SU-DHL-6 (cell line): ENCODE results near the gene LAMTOR4.

Source experiments
- CTCF ChIP-seq: fragments of 200-600 bp; sonication (generic); IDR thresholded peaks from one replicate; pipeline ENCODE4 v1.5.1; 2017; ENCODE audit warnings: antibody characterized with exemption, mild to moderate bottlenecking, low read length, moderate library complexity; ENCODE audit not compliant: insufficient read depth, poor library complexity, severe bottlenecking
- EZH2phosphoT487 ChIP-seq: fragments of 200-600 bp; sonication (generic), shearing (Covaris generic); conservative IDR thresholded peaks from 2 replicates; pipeline ENCODE4 v1.6.1; 2018; ENCODE audit warnings: mild to moderate bottlenecking, antibody characterized with exemption, low read length, moderate library complexity, mixed read lengths

GRCh38 chr7:100152937-100153666, 4.4 kb downstream of the LAMTOR4 start:
- no peak for TF ChIP-seq CTCF
- TF ChIP-seq EZH2phosphoT487, result no peak
